Choroid plexus epithelial cell (primary cell): ENCODE measurements around the gene NOXA1.
A peak's percentile ranks its signal among the peaks of the same experiment; 100 is the strongest.

Source experiments
- DNase-seq: peaks from one replicate; pipeline ENCODE4 v3.0.0-alpha.2; 2010; ENCODE audit warnings: low read depth
- H3K4me3 ChIP-seq: 2 replicates; pipeline ENCODE4 v1.5.1; 2011; ENCODE audit warnings: low read depth, mild to moderate bottlenecking, control low read depth, low read length, moderate library complexity
- TF ChIP-seq, protein P1 (sequence below): conservative IDR thresholded peaks from 2 replicates; pipeline ENCODE4 v1.5.1; 2011; ENCODE audit warnings: low read depth, mild to moderate bottlenecking, control low read depth, inconsistent platforms, low read length, moderate library complexity

NOXA1 gene

GRCh38 chr9:137441289-137441934 lies 18.2 kb downstream of the NOXA1 start, which contains the start of gene ENTPD8:
Gene ENTPD8, minus strand, starts transcription at chr9:137441357. Its CDS starts 3,072 bp downstream, at chr9:137438285.
- DNase-seq: no peak
- H3K4me3 ChIP-seq: peak within 1 kb of the TSS; percentile 17
- TF ChIP-seq, protein P1, sequence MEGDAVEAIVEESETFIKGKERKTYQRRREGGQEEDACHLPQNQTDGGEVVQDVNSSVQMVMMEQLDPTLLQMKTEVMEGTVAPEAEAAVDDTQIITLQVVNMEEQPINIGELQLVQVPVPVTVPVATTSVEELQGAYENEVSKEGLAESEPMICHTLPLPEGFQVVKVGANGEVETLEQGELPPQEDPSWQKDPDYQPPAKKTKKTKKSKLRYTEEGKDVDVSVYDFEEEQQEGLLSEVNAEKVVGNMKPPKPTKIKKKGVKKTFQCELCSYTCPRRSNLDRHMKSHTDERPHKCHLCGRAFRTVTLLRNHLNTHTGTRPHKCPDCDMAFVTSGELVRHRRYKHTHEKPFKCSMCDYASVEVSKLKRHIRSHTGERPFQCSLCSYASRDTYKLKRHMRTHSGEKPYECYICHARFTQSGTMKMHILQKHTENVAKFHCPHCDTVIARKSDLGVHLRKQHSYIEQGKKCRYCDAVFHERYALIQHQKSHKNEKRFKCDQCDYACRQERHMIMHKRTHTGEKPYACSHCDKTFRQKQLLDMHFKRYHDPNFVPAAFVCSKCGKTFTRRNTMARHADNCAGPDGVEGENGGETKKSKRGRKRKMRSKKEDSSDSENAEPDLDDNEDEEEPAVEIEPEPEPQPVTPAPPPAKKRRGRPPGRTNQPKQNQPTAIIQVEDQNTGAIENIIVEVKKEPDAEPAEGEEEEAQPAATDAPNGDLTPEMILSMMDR: no peak

GRCh38 chr9:137441935-137442321 lies 18.7 kb downstream of the NOXA1 start:
- TF ChIP-seq, protein P1: no peak
- no peak overlapping the region for H3K4me3 ChIP-seq
- no peak for DNase-seq

- TF ChIP-seq, protein P1: no peak
- no peak overlapping the region for H3K4me3 ChIP-seq
- DNase-seq: no peak
These were observed 21.1 kb downstream of the NOXA1 start for GRCh38 chr9:137444106-137444790.

- peak; percentile 84 for DNase-seq
- H3K4me3 ChIP-seq: no peak overlapping the region
- TF ChIP-seq, protein P1: peak; percentile 87
These were observed 22.1 kb downstream of the NOXA1 start for GRCh38 chr9:137445275-137445807.

GRCh38 chr9:137445930-137446431 lies 22.8 kb downstream of the NOXA1 start:
- DNase-seq: no peak
- TF ChIP-seq, protein P1: no peak
- H3K4me3 ChIP-seq: no peak overlapping the region

- DNase-seq: no peak
- TF ChIP-seq, protein P1: no peak
- no peak overlapping the region for H3K4me3 ChIP-seq
These were observed 23.8 kb downstream of the NOXA1 start for GRCh38 chr9:137446851-137447471.
